ENCODE measurements around the gene FBXW7.

The FBXW7 gene

DNA sequence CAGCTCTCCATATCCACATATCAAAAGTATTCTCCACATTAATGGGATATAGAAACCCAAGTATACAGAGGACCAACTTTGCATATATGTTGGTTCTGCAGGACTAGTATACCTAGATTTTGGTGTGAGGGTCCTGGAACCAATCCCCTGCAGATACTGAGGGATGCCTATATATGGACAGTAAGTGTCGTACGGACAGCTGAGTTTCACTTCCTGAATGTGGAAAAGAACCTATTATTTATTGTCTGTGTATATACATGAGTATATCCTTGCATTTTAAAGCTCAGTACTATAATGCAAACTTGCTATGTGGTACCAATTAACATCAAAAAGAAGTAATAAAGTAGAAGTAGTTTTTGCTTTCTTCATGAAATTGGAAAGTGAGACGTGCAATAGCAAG is 101.9 kb downstream of the FBXW7 start:
- H3K4me3 ChIP-seq (ENCODE audit: low read depth, low read length): no peak overlapping the region

DNA sequence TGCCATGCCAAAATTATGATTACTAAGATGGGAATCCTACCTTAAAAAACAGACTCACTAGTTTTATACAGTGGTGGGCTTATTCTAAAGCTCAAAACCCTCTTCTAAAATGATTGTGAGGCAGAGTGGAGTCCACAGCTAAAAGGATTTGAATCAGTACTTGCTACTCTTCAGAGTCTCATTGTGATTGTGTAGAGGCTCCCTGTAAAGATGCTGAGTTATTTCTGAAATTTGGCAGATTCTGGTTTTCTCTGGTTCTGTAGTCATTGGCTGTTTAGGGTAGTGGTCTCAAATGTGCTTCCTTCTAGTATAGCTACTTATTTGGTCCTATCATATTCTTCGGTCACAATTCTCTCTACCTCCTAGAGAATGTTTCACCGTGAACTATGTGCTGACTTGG is 104.1 kb downstream of the FBXW7 start:
- H3K4me3 ChIP-seq (ENCODE audit: low read depth, low read length): no peak overlapping the region

DNA sequence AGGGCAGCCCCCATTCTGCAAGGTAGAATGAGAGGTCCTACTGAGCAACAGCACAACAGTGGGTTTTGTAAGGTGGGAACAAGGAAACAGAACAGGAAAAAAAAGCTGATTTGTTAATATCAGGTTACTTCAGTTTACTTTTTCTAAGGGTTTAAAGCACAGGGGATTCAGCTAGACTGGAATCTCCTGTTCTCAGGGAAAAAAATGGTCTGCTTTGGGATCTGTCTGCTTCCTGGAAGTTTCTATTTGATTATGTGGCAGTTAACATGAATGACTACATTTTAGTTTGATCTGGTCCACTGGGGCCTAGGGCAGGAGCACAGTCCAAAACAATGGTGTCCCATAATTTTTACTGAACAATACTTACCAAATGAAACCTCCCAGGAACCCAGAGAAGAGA is 104.6 kb downstream of the FBXW7 start:
- H3K4me3 ChIP-seq (ENCODE audit: low read depth, low read length): no peak overlapping the region

DNA sequence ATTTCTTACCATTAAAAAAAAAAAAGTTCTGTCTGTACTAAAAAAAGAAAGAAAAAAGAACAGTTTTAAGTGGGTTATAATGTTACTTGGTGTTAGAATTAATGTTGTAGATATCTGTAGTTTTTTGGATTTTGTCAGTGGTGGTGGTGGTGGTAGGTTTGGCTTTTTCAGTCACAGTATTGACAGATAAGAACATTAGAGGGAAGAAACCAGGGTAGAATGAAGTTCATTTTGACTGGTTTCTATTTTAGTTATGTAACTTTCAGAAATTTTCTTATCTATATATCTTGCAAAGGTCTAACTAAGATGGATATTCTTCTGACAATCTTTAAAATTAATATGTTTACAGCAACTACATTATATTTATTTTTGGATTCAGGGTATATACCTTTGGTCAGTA is 105.4 kb downstream of the FBXW7 start:
- no peak overlapping the region for H3K4me3 ChIP-seq (ENCODE audit: low read depth, low read length)

DNA sequence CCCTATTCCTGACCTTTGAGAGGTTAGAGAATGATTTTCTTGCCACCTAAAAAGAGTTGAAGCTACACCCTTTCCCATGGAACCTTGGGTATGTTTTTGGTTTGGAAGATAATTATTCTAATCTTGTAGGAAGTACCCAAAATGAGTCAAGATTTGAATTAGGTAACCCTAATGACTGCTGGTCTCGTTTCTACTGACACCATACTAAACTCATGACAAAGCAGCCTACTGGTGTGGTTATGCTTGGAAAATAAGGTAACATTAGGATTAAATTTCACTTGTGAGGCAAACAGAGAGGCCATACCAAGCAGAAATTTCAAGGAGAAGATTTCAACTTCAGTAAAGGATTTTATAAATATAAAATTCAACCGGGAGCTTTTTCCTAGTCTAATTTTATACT is 107.9 kb downstream of the FBXW7 start:
- H3K4me3 ChIP-seq (ENCODE audit: low read depth, low read length): no peak overlapping the region

DNA sequence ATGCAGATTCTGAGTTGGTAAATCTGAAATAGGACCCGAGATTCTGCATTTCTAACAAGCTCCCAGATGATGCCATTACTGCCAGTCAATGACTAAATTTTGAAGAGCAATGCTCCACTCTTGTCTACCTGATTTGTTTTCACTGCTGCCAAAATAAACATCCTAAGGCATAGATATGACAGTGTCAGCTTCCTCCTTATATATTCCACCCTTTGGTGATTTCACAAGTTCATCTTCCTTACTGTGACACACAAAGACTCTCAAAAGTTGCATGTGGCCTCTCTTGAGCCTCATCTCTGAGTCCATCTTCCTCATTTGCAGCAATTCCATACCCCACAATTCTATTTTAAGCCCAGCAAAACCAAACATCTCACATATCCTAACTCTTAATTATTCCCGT is 110.9 kb downstream of the FBXW7 start:
- no peak overlapping the region for H3K4me3 ChIP-seq (ENCODE audit: low read depth, low read length)

GRCh38 chr4:152424396-152424795 is 111.5 kb downstream of the FBXW7 start:
- H3K4me3 ChIP-seq (ENCODE audit: low read depth, low read length): no peak overlapping the region

- no peak overlapping the region for H3K4me3 ChIP-seq (ENCODE audit: low read depth, low read length)
Measured at GRCh38 chr4:152422817-152423320, 113.0 kb downstream of the FBXW7 start.

DNA sequence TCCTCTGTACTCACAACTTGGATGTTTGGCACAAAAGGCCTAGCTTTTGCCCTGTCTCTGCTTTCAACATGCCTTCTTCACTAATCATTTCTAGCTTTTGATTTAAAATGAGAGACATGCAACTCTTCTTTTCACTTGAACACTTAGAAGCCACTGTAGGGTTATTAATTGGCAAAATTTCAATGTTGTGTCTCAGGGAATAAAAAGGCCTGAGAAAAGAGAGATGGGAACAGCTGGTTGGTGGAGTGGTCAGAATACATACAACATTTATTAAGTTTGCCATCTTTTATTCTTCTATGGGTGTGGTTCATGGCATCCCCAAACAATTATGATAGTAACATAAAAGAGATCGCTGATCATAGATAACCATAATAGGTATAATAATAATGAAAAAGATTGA is 114.3 kb downstream of the FBXW7 start:
- H3K4me3 ChIP-seq (ENCODE audit: low read depth, low read length): no peak overlapping the region

DNA sequence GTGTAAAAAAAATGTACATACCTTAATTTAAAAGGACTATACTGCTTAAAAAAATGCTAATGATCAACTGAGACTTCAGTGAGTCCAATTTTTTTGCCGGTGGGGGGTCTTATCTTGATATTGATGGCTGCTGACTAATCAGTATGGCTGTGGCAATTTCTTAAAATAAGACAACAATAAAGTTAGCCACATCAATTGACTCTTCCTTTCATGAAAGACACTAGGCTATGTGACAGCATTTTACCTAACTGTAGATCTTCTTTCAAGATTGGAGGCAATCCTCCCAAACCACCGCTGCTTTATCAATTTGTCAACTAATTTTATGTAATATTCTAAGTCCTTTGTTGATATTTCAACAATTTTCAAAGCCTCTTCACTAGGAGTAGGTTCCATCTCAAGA is 116.1 kb downstream of the FBXW7 start:
- H3K4me3 ChIP-seq (ENCODE audit: low read depth, low read length): no peak overlapping the region

DNA sequence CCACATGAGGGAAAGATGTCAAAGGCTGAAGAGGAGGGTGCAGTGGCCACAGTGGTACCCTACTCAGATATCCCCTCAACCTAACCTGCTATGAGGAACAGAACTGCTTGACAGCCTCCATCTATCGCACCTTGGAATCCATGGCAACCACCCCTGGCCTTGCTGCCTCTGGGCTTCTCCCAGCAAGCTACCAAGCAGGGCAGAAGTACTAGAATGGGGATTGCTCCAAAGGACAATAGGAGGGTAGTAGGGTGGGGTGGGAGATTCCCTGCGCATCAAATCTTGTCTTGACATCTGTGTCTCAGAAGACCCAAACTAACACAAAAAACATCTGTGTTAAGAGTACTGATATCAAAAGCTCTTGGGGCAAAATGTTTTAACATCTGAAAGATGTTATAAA is 118.2 kb downstream of the FBXW7 start:
- H3K4me3 ChIP-seq (ENCODE audit: low read depth, low read length): no peak overlapping the region

GRCh38 chr4:152415980-152416379 is 119.9 kb downstream of the FBXW7 start:
- no peak overlapping the region for H3K4me3 ChIP-seq (ENCODE audit: low read depth, low read length)

- H3K4me3 ChIP-seq (ENCODE audit: low read depth, low read length): no peak overlapping the region
Measured at GRCh38 chr4:152408514-152409327, 127.2 kb downstream of the FBXW7 start.

DNA sequence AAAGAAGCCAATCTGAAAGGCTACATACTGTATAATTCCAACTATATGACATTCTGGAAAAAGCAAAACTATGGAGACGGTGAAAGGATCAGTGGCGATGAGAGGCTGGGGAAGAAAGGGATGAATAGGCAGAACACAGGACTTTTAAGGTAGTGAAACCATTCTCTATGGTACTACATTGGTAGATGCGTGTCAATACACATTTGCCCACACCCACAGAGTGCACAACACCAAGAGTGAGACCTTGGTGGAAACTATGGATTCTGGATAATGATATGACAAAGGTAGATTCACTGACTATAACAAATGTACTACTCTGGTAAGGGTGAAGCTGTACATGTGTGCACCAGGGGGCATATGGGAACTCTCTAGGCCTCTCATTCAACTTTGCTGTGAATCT is 134.5 kb downstream of the FBXW7 start:
- no peak overlapping the region for H3K4me3 ChIP-seq (ENCODE audit: low read depth, low read length)

- H3K4me3 ChIP-seq (ENCODE audit: low read depth, low read length): no peak overlapping the region
Measured at GRCh38 chr4:152399246-152399645, 136.6 kb downstream of the FBXW7 start.

GRCh38 chr4:152398060-152398459 is 137.8 kb downstream of the FBXW7 start:
- no peak overlapping the region for H3K4me3 ChIP-seq (ENCODE audit: low read depth, low read length)

DNA sequence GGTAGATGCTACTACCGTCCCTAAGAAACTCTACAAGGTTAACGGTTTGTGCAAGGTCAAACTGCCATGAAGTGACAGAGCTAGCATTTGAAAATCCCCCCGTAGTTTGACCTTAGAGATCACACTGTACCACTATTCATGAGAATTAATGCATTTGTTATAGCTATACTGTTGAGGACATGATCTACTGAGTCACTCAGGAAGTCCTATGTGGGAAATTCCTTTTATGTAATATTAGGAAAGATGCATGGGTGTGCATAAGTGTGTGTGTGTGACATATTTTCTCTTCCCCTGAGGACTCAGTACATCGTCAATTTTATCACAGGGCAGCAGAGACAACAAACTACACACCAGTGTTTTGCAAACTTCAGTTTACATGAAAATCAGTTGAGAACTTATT is 141.1 kb downstream of the FBXW7 start:
- no peak overlapping the region for H3K4me3 ChIP-seq (ENCODE audit: low read depth, low read length)

GRCh38 chr4:152392079-152392478 is 143.8 kb downstream of the FBXW7 start:
- no peak overlapping the region for H3K4me3 ChIP-seq (ENCODE audit: low read depth, low read length)

DNA sequence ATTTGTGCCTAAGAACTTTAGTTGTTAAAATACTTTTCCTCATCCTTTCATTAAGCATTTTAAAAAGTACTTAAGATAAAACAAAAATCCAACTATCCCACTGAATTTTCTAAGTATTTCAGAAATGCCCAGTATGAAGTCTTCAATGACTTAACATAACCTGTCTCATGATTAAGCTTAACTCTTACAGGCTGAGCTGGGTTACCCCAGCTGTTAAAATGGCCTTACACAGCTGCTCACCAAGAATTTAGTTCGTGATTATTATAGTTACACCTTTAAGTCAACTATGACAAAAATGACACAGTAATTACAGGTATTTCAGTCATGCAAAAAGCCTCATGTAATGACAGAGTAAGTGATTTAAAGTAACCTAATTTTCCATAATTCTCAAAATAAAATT is 145.7 kb downstream of the FBXW7 start:
- no peak overlapping the region for H3K4me3 ChIP-seq (ENCODE audit: low read depth, low read length)

- H3K4me3 ChIP-seq (ENCODE audit: low read depth, low read length): no peak overlapping the region
Measured at GRCh38 chr4:152389359-152389758, 146.5 kb downstream of the FBXW7 start.

GRCh38 chr4:152385551-152385950 is 150.3 kb downstream of the FBXW7 start:
- no peak overlapping the region for H3K4me3 ChIP-seq (ENCODE audit: low read depth, low read length)

- H3K4me3 ChIP-seq (ENCODE audit: low read depth, low read length): no peak overlapping the region
Measured at GRCh38 chr4:152382057-152382785, 153.7 kb downstream of the FBXW7 start.
